Endothelial cell of umbilical vein (primary cell): Measurements from ENCODE around the gene SIRPA. TPM values are rescaled to one million over a fixed set of nuclear protein-coding genes. Genes with fewer than 3 reads are reported as not detected.

ENCODE experiments used
- BruUV-seq: library from RNA; stranded (reverse); fragments of 400-500 nt; replicated peaks from 2 replicates; lab custom pipeline; 2021; lab: Mats Ljungman, UMichigan
- CTCF ChIA-PET: fragments of 300-600, 350-600 bp; sonication (Branson Sonifier 250); formaldehyde crosslinking; loops from one replicate; lab custom pipeline; 2021; ENCODE audit warnings: antibody characterized with exemption, inconsistent platforms; lab: Charles Lee
- POLR2A ChIA-PET: fragments of 300-600, 350-600 bp; sonication (Branson Sonifier 250); formaldehyde crosslinking; loops from one replicate; lab custom pipeline; 2021; ENCODE audit warnings: antibody characterized with exemption, inconsistent platforms; lab: Charles Lee
- DNase-seq: peaks from one replicate; pipeline ENCODE4 v3.0.0-alpha.2; 2011; ENCODE audit warnings: low read depth, low spot score
- FAIRE-seq: peaks from 2 replicates; lab custom pipeline; 2011; peaks lifted over from hg19 to GRCh38; lab: Jason Lieb, UNC
- H2AFZ ChIP-seq: 2 replicates; pipeline ENCODE4 v1.6.0; 2012; ENCODE audit warnings: low read depth, low read length, control low read depth, inconsistent platforms
- H3K27ac ChIP-seq: 2 replicates; pipeline ENCODE4 v1.5.1; 2011; ENCODE audit warnings: low read depth, mild to moderate bottlenecking, control low read depth, low read length, moderate library complexity; ENCODE audit not compliant: insufficient read depth
- H3K27me3 ChIP-seq, 2 experiments: 2 replicates each; pipeline versions ENCODE4 v1.6.0 to v1.6.1; 2011; ENCODE audit warnings: low read length in 2 of 2, mixed read lengths in 1 of 2; ENCODE audit not compliant: control insufficient read depth in 2 of 2, insufficient read depth in 2 of 2
- H3K36me3 ChIP-seq, 2 experiments: 2 replicates in 1 of 2; 3 replicates in 1 of 2; pipeline ENCODE4 v1.5.1; 2011; ENCODE audit warnings: low read length in 2 of 2, mild to moderate bottlenecking in 1 of 2, moderate library complexity in 1 of 2; ENCODE audit not compliant: control insufficient read depth in 2 of 2, insufficient read depth in 2 of 2; ENCODE audit errors: extremely low read depth in 1 of 2
- H3K4me1 ChIP-seq: 3 replicates; pipeline ENCODE4 v1.5.1; 2011; ENCODE audit warnings: mild to moderate bottlenecking, low read length; ENCODE audit not compliant: control insufficient read depth, insufficient read depth; ENCODE audit errors: extremely low read depth
- H3K4me2 ChIP-seq: 2 replicates; pipeline ENCODE4 v1.6.1; 2011; ENCODE audit warnings: low read length, control low read depth, mixed read lengths; ENCODE audit not compliant: insufficient read depth
- H3K4me3 ChIP-seq, 3 experiments: fragments of 200-600 bp in 1 of 3; sonication (generic), shearing (Covaris generic) in 1 of 3; replicated peaks in 1 of 3; 2 replicates each; pipeline ENCODE4 v1.5.1; 2011 to 2016; ENCODE audit warnings: control low read depth in 3 of 3, low read length in 3 of 3, mild to moderate bottlenecking in 2 of 3, inconsistent platforms in 1 of 3, low read depth in 1 of 3, moderate library complexity in 1 of 3; ENCODE audit not compliant: insufficient read depth in 1 of 3
- H3K79me2 ChIP-seq: 2 replicates; pipeline ENCODE4 v1.6.0; 2012; ENCODE audit warnings: low read length, inconsistent platforms; ENCODE audit not compliant: control insufficient read depth, insufficient read depth
- H3K9ac ChIP-seq: replicated peaks from 2 replicates; pipeline ENCODE3; 2011; ENCODE audit warnings: low read length, control low read depth; ENCODE audit not compliant: insufficient read depth; ENCODE audit errors: extremely low read depth
- H3K9me1 ChIP-seq: replicated peaks from 3 replicates; pipeline ENCODE4 v1.6.0; 2011; ENCODE audit warnings: mild to moderate bottlenecking, low read length; ENCODE audit not compliant: control insufficient read depth, insufficient read depth; ENCODE audit errors: extremely low read depth
- H3K9me3 ChIP-seq: replicated peaks from 2 replicates; pipeline ENCODE4 v1.5.1; 2012; ENCODE audit warnings: low read length, inconsistent platforms; ENCODE audit not compliant: control insufficient read depth, insufficient read depth
- H4K20me1 ChIP-seq: replicated peaks from 2 replicates; pipeline ENCODE3; 2011; ENCODE audit warnings: mild to moderate bottlenecking, low read length; ENCODE audit not compliant: control insufficient read depth, insufficient read depth; ENCODE audit errors: extremely low read depth
- CTCF ChIP-seq, 2 donors: IDR thresholded peaks; 1 replicate in 1 of 2; 2 replicates in 1 of 2; pipeline ENCODE4 v1.5.1; 2011; ENCODE audit warnings: low read length in 2 of 2, mild to moderate bottlenecking in 2 of 2, moderate library complexity in 2 of 2, control low read depth in 1 of 2, inconsistent platforms in 1 of 2, low read depth in 1 of 2; ENCODE audit not compliant: insufficient read depth in 1 of 2; ENCODE audit errors: extremely low read depth in 1 of 2
- EZH2 ChIP-seq: IDR thresholded peaks from 2 replicates; pipeline ENCODE4 v1.6.1; 2012; ENCODE audit warnings: borderline replicate concordance, low read depth, mild to moderate bottlenecking, moderate library complexity, low read length, inconsistent platforms; ENCODE audit not compliant: severe bottlenecking
- FOS ChIP-seq: IDR thresholded peaks from 2 replicates; pipeline ENCODE4 v1.6.1; 2011; ENCODE audit warnings: mild to moderate bottlenecking, low read length, moderate library complexity, borderline replicate concordance; ENCODE audit not compliant: insufficient read depth
- GATA2 ChIP-seq: IDR thresholded peaks from 2 replicates; pipeline ENCODE4 v1.7.0; 2011; ENCODE audit warnings: low read depth, mild to moderate bottlenecking, moderate library complexity, mixed read lengths, low read length; ENCODE audit not compliant: insufficient read length, insufficient read depth
- JUN ChIP-seq: IDR thresholded peaks from 2 replicates; pipeline ENCODE4 v1.6.1; 2011; ENCODE audit warnings: borderline replicate concordance, low read depth; ENCODE audit not compliant: insufficient read length, insufficient read depth
- MAX ChIP-seq: IDR thresholded peaks from 2 replicates; pipeline ENCODE4 v1.6.1; 2011; ENCODE audit not compliant: insufficient read depth, insufficient read length
- MYC ChIP-seq: IDR thresholded peaks from one replicate; pipeline ENCODE4 v1.6.1; 2011; ENCODE audit warnings: mild to moderate bottlenecking, low read depth, low read length
- POLR2A ChIP-seq: IDR thresholded peaks from 2 replicates; pipeline ENCODE4 v1.6.1; 2012; ENCODE audit warnings: low read depth, mild to moderate bottlenecking, control low read depth, low read length
- POLR2AphosphoS5 ChIP-seq: IDR thresholded peaks from 2 replicates; pipeline ENCODE4 v1.6.1; 2012; ENCODE audit warnings: low read depth, mild to moderate bottlenecking, control low read depth, low read length, moderate library complexity; ENCODE audit not compliant: insufficient read depth
- dilution Hi-C: fragments of 300-500 bp; cut with MboI; formaldehyde crosslinking; loops from one replicate; pipeline ENCODE4 v1.15.0; 2019; ENCODE audit warnings: low sequenced_read_pairs; ENCODE audit not compliant: extremely low pct_ligation_motif_present
- intact Hi-C: fragments of 100-400 bp; cut with micrococcal nuclease; formaldehyde crosslinking; loops from one replicate; pipeline ENCODE4 v1.10.0; 2022
- polyA plus RNA-seq, 4 experiments: library from polyadenylated mRNA; depleted of rRNA in 3 of 4; stranded (reverse) in 3 of 4; unstranded in 1 of 4; fragments of >200 nt; gene quantifications; 2 replicates each; pipeline versions ENCODE4 v1.2.1 to v1.2.3, GENCODE V29; 2011 to 2012; ENCODE audit warnings: missing spikeins in 1 of 4
- total RNA-seq: library from RNA; stranded (reverse); gene quantifications from 2 replicates; pipeline ENCODE4 v1.2.3, GENCODE V29; 2021

The SIRPA gene
- total and polyA plus RNA-seq, 2 donors (not counting 3 experiments of a cell fraction or from before 2014, with no cell fraction given) = 29.9 to 59.2 TPM

- Histone ChIP-seq H3K9me1 (no peaks in the 10 kb centered on the region), H3K27me3 (peaks cover 15 to 19% of the 10 kb centered on the region in 2 experiments), H3K4me2 (no peak overlapping the region), H3K36me3 (no peaks in the 10 kb centered on the region), H4K20me1 (no peaks in the 10 kb centered on the region), H3K9me3 (no peaks in the 10 kb centered on the region), H3K79me2 (no peaks in the 10 kb centered on the region), H3K4me1 (peaks cover 4% of the 10 kb centered on the region), H3K27ac (no peak overlapping the region), H3K4me3 (no peak overlapping the region), H3K9ac (no peak overlapping the region), H2AFZ (no peak overlapping the region)
- no TSS peak for BruUV-seq
- POLR2A ChIA-PET = no interaction called here
- DNase-seq (no peak), FAIRE-seq (no peak)
- CTCF ChIA-PET = no interaction called here
- dilution Hi-C loops (no loop called here), intact Hi-C loops (no loop called here)
- no peak for TF ChIP-seq MAX
- TF ChIP-seq FOS = no peak
- TF ChIP-seq JUN = no peak
- TF ChIP-seq CTCF (IDR thresholded peaks at IDR 0.05; ENCODE audit: extremely low read depth in 1 of 2, insufficient read depth in 1 of 2, low read depth in 1 of 2, low read length in 2 of 2) = no peak
- no peak for TF ChIP-seq GATA2
- TF ChIP-seq POLR2AphosphoS5 = no peak
- TF ChIP-seq EZH2 = no peak
- TF ChIP-seq MYC = no peak
- no peak for TF ChIP-seq POLR2A
Observed at GRCh38 chr20:1961374-1961773, 66.2 kb downstream of the SIRPA start.
